HG03571 (cell line): ENCODE results near the gene PASK.
A peak's percentile ranks its signal among the peaks of the same experiment; 100 is the strongest.

ENCODE experiments used
- ATAC-seq: cut with Tn5 transposase; IDR thresholded peaks from one replicate; pipeline ENCODE4 v1.9.1; 2021; ENCODE audit not compliant: unreplicated experiment

Gene PASK

GRCh38 chr2:241128266-241128665 is 21.0 kb downstream of the PASK start:
- no peak for ATAC-seq

DNA sequence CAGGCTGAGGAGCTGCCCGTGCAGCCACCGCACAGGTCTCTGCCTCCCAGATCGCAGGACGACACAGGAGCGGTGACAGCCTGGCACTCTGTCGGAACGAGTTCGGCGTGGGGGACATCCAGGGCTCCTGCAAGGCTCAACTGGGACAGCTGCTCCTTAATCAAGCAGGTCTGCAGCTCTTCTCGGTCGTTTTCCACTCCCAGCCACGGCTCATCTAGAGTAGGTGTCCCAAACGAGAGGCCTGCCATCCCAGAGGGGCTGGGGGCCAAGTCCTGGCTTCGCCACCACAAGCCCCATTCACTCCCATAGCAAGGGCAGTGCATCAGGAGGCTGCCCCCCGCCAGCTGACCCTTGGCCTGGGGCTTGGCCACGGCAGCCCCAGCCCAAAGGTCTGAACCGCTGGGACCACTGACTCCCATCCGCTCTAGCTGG is 22.5 kb downstream of the PASK start:
- ATAC-seq: no peak

DNA sequence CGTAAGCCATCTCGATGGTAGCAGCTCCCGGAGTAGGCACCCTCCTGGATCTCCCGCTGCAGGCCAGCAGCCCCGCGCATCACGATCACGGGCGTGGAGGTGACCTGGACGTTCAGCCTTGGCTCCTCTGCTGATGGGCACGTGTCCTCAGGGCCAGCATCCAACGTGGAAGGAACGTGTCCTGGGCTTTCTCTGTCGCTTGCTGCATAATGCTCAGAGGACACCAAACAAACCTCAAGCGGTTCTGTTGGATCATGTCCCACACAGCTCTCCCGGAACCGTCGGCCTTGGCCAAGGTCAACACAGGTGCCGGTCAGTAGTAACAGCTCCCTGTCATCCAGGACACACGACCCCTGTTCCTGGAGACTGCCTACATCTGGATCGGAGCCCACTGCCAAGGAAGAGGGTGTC is 23.1 kb downstream of the PASK start:
- no peak for ATAC-seq

GRCh38 chr2:241125626-241126025 is 23.6 kb downstream of the PASK start:
- ATAC-seq: no peak

DNA sequence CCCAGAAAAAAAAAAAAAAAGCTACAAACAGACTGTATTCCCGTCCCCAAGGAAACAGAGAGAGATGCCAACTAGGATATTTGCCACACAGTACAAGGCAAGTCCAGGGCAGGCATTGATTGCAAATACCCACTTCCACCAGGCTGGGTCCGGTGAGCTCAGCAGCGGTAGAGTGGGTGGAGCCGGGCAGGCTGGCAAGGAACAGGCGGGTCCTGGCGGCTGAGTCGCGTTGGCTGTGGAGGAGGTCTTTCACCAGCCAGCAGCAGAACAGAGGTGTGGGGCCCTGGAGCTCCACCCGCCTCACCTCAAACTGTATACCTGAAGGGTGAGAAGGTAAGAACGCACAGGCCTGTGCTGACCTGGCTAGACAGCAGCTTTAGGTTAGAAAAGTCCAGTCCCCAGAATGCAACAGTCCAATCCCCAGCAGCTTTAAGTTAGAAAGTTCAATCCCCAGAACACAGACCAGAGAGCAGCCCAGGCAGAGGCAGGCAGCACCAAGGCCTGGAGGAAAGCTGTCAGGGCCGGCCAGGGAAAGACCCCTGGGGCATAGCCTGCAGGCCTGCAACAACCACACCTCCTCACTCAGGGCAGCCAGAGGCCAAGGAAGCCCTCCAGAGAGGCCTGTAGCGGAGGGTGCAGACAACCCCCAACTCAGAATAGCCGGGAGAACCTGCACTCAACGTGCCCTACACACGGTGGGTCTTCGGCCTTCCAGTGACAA is 25.3 kb downstream of the PASK start:
- ATAC-seq: no peak

- no peak for ATAC-seq
These were observed 26.8 kb downstream of the PASK start for GRCh38 chr2:241122376-241123002.

DNA sequence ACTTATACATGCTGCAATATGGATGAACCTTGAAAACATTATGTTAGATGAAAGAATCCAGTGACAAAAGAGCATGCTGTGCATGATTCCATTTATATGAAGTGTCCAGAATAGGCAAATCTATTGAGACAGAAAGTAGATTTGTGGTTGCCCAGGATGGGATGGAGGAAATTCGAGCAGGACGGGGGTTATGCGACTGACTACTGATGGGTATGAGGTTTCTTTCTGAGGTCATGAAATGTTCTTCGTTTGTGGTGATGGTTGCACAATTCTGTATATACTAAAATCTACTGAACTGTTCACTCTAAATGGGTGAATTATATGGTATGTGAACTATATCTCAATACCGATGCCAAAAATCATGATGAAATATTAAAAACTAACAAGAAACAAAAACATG is 28.3 kb downstream of the PASK start:
- ATAC-seq: no peak

GRCh38 chr2:241120440-241120839 is 28.8 kb downstream of the PASK start:
- no peak for ATAC-seq

GRCh38 chr2:241118737-241119505 is 30.4 kb downstream of the PASK start:
- ATAC-seq: no peak

GRCh38 chr2:241116606-241117560 is 32.4 kb downstream of the PASK start:
- no peak for ATAC-seq

GRCh38 chr2:241115361-241115760 is 33.9 kb downstream of the PASK start:
- no peak for ATAC-seq

DNA sequence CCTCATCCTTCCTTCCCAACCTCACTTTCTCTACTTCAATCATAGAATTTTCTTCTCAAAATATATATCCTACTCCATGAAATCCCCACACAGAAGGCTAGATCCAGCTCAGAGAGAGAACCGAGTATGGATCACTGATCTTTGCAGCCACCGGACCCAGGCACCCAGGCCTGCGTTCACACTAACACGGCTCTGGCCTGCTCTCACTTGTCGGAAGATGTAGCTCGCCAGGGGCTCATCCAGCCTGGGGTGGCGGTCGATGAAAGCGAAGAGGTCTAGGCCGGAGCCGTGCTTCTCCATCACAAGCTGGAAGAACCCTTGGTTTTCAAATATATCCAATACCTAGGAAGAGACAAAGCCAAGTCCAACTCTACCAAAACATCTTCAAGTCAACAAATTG is 34.4 kb downstream of the PASK start:
- ATAC-seq: no peak

- no peak for ATAC-seq
These were observed 36.7 kb downstream of the PASK start for GRCh38 chr2:241112592-241112991.

- ATAC-seq: no peak
These were observed 37.2 kb downstream of the PASK start for GRCh38 chr2:241112046-241112445.

DNA sequence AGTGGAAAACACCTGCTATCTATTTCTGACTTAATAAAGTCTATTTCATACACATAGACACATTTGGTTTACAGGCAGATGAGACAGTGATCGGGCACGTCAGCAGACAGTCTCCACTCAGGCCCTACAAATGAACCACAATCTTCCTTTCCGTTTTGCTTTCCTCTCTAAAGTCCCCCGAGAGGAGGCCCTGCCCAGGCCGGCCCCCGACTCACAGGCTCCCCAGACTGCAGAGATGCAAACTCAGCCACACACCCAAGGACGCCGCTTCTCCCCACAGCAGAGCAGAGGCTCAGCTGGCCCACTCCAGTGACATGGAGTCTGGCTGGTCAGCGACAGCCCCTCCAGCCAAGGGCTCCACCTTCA is 37.8 kb downstream of the PASK start:
- peak; percentile 36 for ATAC-seq

GRCh38 chr2:241110607-241111439 is 38.4 kb downstream of the PASK start:
- ATAC-seq: peak; percentile 60

GRCh38 chr2:241110089-241110606 is 39.1 kb downstream of the PASK start:
- ATAC-seq: no peak

DNA sequence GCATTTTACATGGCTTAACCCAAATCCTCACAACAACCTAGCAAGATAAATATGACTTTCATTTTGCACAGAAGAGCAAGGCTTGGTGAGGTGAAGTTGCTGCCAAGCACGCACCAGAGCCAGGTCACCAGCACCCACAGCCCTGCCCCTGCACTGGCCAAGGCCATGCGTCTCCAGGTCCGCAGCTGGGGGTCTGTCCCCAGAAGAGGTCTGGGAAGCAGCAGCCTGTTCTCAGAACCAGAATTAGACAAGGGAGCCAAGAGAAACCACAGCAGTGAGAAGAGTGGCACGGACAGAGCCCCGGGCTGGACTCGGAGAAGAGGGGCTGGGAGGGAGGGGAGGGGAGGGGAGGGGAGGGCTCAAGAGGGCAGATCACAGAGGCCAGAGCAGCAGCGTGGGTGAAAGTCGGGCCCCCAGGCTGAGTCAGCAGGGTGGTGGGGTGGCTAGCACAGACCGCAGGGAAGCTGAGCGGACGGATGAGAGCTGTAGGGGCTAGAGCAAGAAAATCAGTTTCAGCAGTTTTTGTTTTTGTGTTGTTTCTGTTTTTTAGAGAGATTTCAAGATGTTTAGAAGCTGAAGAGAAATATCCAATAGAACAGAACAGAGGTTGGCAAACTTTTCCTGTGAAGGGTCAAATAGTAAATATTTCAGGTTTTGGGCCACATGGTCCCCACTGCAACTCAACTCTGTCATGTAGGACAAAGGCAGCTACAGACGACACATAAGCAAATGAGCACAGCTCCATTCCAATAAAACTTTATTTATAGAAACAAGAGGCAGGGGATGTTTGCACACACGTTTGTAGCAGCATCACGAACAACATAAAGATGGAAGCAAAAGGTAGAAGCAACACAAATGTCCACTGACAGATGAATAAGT is 39.8 kb downstream of the PASK start:
- ATAC-seq: no peak
